HG02943 (cell line): ENCODE results near the gene TLL2.

Source experiments
- ATAC-seq: cut with Tn5 transposase; IDR thresholded peaks from one replicate; pipeline ENCODE4 v1.9.1; 2021; ENCODE audit warnings: mild to moderate bottlenecking, low read depth, moderate library complexity; ENCODE audit not compliant: unreplicated experiment

The TLL2 gene

DNA sequence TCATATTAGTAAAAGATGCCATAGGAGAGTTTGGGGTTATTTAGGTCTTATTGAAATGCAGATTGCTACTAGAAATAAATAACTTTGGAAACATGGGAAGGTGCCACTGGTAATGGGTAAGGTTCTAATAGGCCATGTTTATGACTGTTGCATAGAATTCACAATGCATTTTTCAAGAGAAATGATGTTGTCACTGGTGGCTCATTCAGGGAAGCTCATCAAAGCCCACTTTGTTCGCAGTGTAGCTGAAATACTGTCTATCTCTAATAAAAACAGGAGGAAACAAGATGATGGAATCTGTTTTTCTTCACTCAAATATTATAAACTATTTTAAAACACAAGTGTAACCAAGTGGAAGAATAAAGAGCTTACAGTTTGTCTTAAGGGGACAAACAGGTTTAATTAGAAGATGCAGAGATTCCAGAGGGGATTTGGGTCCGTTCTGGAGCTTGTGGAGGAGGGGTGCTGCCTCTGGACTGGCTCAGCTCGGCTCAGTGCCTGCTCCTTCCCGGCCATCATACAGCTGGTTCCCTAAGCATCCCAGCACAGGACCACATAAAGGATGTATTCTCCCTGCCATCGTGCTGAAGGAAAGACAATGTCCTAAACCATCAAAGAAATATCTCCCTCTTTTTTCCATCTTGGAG, 175.3 kb downstream of the TLL2 start:
- no peak for ATAC-seq

DNA sequence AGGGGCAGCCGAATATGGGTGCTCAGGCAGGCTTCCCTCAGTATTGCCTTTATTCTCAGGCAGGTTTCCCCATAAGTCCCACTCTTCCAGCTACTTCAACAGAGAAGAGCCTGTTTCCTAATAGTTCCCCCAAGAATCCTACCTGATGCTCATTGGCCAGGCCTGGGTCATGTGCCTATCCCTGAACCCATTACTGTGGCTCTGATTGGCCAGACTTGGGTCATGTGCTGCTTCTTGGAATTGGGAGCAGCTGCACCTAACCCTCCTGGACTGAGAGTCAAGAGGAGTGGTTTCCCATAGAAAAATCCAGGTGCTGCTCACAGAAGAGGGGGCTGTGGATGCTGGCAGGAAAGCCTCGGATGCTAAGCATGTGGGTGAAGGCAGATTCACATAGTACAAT, 176.6 kb downstream of the TLL2 start:
- no peak for ATAC-seq

DNA sequence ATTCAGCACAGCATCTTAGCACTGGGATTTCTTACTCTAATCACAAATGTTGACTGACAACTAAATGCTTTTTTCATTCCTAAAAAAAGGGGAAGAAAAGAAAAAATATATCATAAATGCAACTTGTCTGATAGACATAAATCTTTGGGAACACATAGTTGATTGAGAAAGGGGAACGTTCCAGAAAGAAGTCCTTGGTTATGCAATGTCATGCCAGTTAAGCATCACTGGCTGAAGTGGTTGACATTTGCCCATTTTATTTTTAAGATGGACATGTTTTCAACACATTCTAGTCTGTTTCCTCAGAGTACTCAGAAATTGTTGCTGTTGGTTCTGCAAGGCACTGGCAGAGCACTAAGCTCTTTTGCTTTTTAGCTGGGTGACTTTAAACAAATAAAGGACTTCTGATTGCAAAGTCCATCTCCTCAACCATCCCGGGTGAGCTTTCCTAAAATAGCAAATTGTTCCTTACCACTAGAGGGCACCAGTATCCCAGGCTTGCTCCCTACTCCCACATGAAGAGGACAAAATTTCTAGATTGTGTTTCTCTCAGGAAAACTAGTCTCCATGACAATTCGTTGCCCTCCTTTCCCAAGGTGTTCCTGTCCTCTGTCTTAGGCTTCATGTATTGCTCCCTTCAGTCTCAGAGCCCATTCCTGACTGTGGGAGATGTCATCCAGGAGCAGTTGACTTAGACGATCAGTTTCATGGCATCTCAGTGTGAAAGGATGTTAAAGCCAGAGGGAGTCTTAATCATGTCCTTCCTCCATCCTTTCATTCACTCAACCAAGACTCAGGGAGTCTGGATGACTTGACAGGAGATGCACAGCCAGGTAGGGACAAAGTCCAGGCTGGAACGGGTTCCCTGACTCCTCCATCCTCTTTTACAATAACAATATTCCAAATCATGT, 178.9 kb downstream of the TLL2 start:
- ATAC-seq: no peak

DNA sequence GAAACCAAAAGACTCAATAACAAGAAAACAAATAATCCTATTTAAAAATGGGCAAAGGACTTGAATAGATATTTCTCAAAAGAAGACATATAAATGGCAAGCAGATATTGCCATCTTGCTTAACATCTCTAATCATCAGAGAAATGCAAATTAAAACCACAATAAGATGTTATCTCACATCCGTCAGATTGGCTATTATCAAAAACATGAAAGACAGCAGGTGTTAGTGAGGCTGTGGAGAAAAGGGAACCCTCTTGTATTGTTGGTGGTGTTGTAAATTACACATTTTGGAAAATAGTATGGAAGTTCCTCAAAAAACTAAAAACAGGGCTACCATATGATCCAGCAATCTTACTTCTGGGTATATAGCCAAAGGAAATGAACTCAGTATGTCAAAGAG, 180.6 kb downstream of the TLL2 start:
- ATAC-seq: no peak

DNA sequence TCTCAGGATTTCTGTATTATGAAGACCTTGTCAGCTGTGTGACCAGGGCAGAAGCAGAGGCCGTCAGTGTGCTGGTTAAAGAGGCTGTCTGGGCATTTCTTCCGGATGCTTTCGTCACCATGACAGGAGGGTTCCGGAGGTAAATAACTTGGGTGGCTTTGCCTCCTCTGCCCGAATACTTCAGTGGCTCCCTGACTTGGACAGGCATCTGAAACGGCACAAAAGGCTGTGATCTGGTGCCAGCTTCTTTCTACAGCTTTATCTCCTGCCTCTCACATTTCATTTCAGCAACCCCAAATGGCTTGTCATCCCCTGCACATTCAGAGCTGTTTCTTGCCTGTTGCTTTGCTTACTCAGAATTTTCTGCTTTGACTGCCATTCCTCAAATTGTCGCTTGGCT, 186.3 kb downstream of the TLL2 start:
- no peak for ATAC-seq

DNA sequence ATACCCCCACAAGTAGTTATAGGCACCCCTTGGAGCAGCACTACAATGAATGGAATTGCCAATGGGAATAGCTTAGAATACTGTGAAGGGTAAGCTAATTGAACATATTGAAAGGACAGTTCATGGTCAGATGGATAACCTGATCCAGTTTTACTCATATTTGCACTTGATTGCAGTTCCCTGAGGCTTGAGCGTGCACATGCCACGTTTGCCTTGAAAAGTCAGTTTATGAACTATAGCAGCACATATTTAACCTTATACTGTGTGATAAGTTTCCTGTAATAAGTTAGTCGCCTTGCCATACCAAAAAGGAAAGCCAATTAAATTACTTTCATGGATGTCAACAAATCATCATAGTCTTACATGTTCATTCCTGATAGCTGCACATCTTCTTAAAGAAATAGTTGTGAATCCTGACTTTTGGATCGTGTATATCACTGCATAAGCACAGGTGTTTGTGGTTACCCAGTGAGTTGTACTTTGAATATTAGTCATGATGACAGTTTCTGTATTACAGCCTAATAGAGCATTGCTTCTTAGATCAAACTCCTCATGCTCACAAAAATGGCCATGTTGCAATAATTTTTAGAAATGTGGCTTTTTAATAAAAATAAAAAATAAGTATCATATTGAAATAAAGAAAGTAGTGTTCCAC, 187.9 kb downstream of the TLL2 start:
- ATAC-seq: peak; percentile 83

DNA sequence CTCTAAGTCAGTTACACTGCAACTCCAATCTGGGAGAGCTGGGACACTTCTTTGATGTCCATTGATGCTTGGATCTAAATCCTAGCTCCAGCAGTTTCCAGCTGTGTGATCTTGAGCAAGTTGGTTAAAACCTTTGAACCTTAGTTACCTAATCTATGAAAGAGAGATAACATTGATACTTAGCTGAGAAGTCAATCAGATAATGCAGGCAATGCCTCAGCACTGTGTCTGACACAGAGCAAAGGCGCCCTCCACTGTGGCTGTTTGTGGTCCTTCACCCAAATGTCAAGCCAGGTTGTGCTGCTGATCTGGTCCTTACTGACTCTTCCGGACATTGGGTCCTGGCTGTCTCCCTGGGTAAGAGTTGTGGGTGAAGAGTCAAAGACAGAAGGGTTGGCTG, 189.3 kb downstream of the TLL2 start:
- ATAC-seq: no peak

DNA sequence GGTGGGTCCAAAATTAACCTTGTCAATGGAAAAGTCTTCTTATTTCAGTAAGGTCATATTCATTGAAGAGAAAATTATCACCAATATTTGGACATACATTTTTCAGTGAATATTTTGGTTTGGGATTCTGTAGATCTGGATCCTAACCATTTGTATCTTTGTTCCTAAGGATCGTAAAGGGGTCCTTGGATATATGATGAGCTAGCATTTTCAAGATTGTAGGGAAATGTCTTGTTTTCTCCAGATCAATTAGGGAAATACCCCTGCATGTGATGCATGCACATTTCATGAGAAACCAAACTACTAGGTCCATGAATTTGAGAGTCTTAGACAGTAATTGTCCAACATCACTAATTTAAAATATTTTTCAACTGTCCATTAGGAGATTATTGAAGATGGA, 191.5 kb downstream of the TLL2 start:
- no peak for ATAC-seq

DNA sequence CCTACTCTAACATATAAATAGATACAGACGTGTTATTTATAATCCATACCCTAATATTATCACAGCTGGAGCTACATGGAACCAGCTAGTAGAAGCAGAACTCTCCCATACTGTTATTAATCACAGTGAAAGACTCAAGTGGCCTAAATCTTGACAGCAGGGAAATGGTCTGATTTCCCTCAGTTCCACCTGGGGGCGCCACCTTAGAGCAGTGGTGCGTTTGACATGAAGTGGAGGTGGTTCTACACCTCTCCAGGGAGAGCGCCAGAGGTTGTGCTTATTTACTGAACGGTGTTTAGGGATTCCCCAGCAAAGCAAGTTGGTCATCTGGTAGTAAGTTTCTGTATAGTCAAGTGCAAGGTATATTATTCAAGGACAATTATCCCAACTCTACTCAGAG, 191.9 kb downstream of the TLL2 start:
- no peak for ATAC-seq

DNA sequence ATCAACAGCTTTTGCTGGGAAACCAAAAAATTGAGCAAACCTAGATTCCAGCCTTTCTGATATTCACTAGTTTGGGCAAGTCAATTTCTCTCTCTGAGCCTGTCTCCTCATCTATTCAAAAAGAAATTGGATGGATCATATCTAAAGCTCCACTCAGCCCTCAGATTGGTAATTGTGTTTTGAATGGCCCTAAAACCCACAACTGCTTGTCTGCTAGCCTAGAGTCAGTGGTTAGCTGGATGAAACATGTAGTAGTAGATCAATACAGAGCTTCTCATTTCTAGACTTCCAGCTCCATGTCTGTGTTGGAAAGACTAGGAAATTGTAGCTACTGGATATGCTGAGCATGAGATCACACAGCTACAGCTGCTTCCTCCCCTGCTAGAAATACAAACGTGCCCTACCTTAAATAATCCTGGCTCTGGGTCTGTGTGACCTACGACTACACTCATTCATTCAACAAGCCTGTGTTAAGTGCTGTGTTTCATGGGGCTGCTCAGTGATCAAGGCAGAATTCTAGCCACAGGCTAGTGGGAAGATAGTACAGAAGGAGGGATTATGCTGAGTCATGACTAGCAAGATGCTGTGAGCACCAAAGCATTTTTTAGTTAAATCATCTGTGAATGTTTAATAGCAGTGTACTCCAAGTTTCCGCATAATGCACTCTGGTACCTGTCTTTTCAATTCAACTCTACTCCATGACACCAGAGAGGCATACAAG, 193.8 kb downstream of the TLL2 start:
- ATAC-seq: no peak

DNA sequence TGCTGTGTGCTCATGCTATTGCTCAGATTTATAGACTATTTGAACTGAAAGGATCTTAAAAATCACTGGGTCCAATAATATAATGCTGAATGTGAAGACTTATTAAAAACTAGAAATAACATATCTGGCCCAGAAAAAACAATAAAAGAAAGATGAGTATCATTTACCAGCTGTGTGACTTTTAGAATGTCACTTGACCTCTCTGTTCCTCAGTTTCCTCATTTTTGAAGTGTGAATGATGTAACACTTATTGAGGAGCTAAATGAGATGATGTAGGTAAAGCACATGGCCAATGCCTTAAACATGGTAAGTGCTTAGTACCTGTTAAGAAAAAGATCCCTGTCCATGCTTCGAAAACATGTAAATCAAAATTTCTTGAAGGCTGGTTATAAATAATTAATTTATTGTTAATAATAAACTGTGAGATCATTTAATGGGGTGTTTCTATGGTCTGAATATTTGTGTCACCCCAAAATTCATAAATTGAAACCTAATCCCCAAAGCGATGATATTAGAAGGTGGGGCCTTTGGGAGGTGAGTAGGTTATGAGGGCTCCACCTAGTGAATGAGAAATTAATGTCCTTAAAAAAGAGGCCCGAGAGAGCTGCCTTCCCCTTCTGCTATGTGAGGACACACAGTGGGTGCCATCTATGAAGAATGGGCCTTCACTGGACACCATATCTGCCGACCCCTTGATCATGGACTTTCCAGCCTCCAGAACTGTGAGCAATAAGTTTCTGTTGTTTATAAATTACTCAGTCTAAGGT, 196.5 kb downstream of the TLL2 start:
- ATAC-seq: no peak
